GM19193 (cell line): Measurements from ENCODE around the gene NPAS3.

ENCODE experiments used
- POLR2A ChIP-seq: IDR thresholded peaks from 4 replicates; pipeline ENCODE4 v1.6.1; 2011; ENCODE audit not compliant: insufficient read depth, insufficient read length; ENCODE audit errors: extremely low read depth

NPAS3 gene

DNA sequence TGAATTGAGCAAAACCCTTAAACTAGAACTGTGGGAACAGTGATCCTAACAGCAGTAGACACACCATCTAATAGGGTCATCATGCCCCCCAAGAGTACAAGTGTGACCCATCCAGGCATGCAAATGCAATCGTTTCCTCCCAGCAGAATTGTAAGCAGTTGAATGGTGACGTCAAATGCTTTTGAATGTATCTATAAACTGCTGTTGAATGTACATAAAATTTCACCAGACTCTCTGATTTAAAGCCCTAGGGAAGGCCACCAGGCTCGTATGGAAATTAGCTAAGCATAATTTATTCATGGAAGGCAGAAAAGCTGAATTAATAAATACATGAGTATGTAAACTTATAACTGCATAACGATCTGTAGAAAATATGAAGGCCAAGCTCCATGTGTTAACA lies 529.3 kb downstream of the NPAS3 start:
- no peak for TF ChIP-seq POLR2A

GRCh38 chr14:33469898-33470297 lies 531.2 kb downstream of the NPAS3 start:
- no peak for TF ChIP-seq POLR2A

DNA sequence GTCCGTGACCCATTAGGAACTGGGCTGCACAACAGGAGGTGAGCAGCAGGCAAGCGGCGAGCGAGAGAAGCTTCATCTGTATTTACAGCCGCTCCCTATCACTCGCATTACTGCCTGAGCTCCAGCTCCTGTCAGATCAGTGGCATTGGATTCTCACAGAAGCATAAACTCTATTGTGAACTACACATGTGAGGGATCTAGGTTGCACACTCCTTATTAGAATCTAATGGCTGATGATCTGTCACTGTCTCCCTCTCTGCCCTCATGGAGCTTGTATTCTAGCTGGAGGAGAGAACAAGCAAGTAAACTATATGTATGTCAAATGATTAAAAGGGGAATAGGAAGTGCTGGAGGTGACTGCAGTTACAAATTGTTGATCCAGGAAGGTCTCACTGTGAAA lies 533.1 kb downstream of the NPAS3 start:
- TF ChIP-seq POLR2A: no peak

GRCh38 chr14:33475623-33476022 lies 536.9 kb downstream of the NPAS3 start:
- TF ChIP-seq POLR2A: no peak

DNA sequence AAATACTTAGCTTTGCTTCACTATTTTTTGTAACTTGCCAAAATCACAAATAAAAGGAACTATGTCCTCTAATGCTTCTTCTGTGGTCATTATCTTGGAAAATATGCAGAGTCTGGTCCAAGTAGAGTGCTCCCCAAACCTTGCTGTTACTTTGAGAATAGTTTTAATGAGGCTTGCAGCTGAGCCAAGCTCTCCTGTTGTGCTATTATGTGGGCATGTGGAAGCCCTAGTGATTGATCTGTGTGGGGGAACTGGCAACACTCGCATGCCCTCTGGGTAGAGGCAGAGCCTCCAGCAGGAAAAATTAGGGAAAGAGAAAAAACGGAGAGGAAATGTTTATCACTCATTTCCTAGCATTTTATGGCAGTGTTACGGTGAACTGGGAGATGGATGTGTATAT lies 539.1 kb downstream of the NPAS3 start:
- no peak for TF ChIP-seq POLR2A

DNA sequence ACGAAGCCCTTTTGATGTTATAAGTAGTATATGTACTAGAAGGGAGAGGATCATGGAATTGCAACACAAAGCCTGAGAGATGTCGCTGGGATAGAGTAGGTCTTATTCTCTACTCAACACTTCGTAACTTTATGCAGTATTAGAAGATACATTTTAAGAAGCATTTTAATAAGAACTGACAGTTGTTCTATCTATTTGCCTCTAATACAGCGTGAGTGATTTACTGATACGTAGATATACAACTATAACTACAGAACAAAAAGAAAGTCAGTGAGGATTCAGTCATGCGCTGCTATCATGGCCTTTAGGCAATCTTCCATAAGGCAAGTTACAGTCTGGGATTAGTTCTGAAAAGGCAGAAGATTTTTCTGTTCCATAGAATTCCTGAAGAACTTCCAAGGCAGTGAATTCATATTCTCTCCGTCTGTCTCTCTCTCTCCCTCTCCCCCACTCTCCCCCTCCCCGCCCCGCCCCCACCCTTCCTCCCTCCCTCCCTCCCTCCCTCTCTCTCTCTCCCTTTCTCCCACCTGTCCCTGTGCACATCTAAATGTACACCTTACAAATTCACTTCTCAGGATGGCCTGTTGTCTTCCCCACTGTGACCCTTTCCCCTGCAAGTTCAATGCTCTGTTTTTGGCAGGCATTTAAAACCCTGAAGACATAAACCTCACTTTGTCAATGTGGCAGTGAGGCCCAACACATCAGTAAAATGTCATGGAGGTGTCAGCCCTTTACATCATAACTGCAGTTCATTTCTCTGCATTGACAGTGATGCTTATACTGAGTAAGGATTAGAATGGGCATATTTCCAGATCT lies 541.6 kb downstream of the NPAS3 start:
- no peak for TF ChIP-seq POLR2A

GRCh38 chr14:33480887-33481184 lies 542.2 kb downstream of the NPAS3 start:
- no peak for TF ChIP-seq POLR2A

- no peak for TF ChIP-seq POLR2A
These were observed 544.4 kb downstream of the NPAS3 start for GRCh38 chr14:33483110-33483509.

DNA sequence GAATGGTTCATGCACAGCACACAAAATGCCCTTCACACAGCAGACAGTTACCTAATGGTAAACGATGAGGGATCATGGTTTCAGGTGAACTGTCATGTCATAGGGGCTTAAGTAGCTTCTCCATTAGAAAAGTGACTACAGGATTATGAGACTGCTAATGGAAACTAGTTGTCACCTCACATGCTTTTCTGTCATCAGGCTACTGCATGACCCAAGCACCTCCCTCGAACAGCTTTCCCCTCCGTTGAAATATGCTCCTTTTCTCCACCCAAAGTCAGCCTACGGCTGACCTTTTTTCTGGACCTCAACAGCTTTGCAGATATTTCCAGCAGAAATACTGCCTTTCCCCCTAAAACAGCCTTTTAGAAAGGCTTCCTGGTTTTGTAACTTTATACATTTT lies 544.9 kb downstream of the NPAS3 start:
- TF ChIP-seq POLR2A: no peak

DNA sequence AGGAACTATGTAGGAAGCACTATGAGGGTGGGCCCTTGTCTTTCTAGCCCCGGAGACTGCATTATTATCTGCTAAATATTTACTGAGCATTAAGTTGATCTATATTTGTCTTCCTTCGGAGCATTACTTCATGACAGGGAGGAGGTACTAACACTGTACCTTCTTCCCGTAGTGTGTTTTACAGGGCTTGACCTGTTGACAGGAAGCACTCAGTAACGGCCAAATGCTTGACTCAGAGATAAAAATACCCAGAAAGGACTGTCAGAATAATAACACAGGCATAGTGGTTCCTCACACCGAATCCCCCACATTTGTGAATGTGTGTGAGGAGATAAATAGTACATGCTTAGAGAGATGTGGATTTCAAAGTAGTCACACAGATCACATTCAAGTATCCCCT lies 545.6 kb downstream of the NPAS3 start:
- no peak for TF ChIP-seq POLR2A

DNA sequence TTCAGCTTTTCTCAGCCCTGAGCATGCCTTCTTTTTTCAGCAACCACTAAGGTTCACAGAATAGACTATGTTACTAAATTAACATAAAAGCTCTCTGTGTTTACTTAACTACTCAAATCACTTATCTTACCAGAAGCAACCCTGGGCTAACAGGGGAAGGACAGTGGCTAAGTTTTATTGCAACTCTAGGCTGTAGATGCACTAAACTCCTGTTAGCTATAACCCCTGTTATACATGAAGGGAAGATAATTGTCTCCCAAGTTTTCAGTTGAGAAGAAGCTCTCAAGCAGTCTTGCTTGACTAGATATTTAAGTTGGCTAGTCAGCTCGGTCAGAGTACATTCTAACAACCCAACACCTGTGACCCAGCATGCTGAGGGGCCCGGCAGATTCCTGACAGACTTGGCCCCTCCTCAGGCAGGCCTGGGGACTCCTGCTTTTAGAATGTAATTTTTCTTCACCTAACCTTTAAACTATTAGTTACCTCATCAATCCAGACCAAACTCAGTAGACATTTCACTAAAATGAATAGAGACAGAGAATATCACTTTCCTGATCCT lies 547.7 kb downstream of the NPAS3 start:
- TF ChIP-seq POLR2A: no peak

DNA sequence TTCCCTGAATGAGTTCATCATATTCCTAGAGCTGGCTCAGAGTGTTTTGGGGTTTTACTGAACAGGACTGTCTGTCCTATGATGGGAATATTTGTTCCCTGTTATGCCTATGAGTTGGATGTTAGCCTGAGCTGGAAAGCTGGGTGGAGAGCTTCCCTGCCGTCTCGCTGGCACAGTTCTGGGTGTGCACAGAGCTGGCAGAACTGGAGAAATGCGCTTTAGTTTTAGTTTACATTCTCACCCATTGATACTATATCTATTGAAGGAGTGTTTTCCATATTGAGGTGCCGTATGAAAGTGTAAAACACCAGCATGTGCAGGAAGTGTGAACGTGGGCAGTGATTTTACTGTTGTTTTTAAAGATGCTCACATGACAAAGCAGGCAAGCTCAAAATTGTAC lies 549.9 kb downstream of the NPAS3 start:
- no peak for TF ChIP-seq POLR2A

DNA sequence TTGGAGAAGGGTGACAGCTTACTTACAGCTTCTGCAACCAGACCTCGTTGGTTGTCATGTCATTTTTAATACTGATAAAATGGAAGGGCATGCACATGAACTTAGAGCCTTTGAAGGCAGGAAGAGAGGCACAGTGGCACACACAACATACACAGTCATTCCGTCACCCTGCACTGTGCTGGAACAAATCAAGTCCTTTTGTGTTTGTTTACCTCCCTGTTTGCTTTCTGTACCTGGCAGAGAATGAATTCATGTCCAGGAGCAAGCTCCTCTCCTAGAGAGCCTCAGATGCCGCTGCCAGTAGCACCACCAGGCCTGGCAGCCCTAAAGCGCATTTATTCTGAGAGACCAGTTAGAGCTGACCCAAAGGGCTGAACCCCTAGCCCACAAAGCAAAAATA lies 551.9 kb downstream of the NPAS3 start:
- TF ChIP-seq POLR2A: no peak

DNA sequence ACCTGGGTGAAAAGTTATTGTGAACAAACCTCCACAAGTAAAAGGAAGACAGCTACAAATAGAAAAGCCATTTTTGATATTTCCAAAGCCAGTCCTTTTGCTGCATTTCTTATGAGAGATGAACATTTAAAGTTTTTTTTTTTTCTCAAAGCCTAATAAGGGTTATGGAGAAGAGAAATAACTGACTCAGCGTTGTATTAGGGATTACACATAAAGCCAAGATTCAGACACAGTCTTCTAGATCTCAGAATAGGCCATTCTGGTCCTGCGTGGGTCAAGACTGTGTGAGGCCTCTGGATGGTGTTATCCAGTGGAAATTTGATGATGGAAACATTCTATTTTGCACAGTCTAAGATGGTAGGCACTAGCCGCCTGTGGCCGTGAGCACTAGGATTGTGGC lies 552.4 kb downstream of the NPAS3 start:
- no peak for TF ChIP-seq POLR2A

- no peak for TF ChIP-seq POLR2A
These were observed 553.8 kb downstream of the NPAS3 start for GRCh38 chr14:33492491-33492890.

DNA sequence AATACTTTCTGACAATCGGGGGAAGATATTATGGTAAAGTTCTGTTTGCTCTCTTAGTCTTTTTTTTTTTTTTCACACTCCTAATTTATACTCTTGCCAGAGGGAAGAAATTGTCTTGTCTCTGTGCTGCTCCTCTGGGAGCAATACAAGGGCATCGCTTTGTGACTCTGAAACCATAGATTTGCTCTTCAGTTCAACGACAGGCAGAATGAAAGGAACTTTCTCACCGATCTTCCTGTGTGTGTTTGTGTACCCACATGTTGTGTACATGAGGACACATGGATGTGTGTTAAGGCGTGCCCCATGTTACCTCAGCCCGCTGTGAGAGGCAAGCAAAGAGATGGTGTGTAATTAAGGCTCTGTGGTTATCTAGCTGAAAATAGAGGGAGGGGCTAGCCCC lies 554.6 kb downstream of the NPAS3 start:
- TF ChIP-seq POLR2A: no peak

- no peak for TF ChIP-seq POLR2A
These were observed 555.3 kb downstream of the NPAS3 start for GRCh38 chr14:33493990-33494389.
